GM12878 (cell line): ENCODE measurements around the gene LAT. TPM values are rescaled to one million over a fixed set of nuclear protein-coding genes. Genes with fewer than 3 reads are reported as not detected.

Experiments
- ATAC-seq: fragments of 200-7000 bp; cut with Tn5 transposase; 3 replicates; pipeline ENCODE4 v1.9.1; 2020; ENCODE audit warnings: mild to moderate bottlenecking, moderate library complexity
- BruUV-seq: library from RNA; stranded (reverse); fragments of 400-500 nt; replicated peaks from 2 replicates; lab custom pipeline; 2021; lab: Mats Ljungman, UMichigan
- CTCF ChIA-PET: fragments of 300-600 bp; sonication (Branson Sonifier 250); formaldehyde crosslinking; extraction: SDS; loops from one replicate; lab custom pipeline; 2021; ENCODE audit warnings: inconsistent platforms; lab: Yijun Ruan, JAX
- POLR2A ChIA-PET: fragments of 350-600 bp; formaldehyde crosslinking; extraction: SDS; loops from one replicate; lab custom pipeline; 2021; ENCODE audit warnings: inconsistent platforms; lab: Charles Lee
- RAD21 ChIA-PET: fragments of 300-600 bp; sonication (Branson Sonifier 250); formaldehyde crosslinking; loops from one replicate; lab custom pipeline; 2023; ENCODE audit warnings: antibody characterized with exemption; ENCODE audit not compliant: unreplicated experiment; lab: Charles Lee
- SMC1A ChIA-PET: fragments of 300-600 bp; sonication (Branson Sonifier 250); formaldehyde crosslinking; loops from one replicate; lab custom pipeline; 2023; ENCODE audit not compliant: unreplicated experiment, uncharacterized antibody; lab: Charles Lee
- DNase-seq: peaks from one replicate; pipeline ENCODE4 v3.0.0-alpha.2; 2011; ENCODE audit warnings: low read depth, low spot score
- FAIRE-seq: peaks from 3 replicates; lab custom pipeline; 2011; peaks lifted over from hg19 to GRCh38; lab: Jason Lieb, UNC
- H2AFZ ChIP-seq: 2 replicates; pipeline ENCODE4 v1.6.0; 2011; ENCODE audit warnings: low read depth, low read length, control low read depth; ENCODE audit not compliant: control insufficient read depth
- H3K27ac ChIP-seq: 2 replicates; pipeline ENCODE4 v1.5.1; 2011; ENCODE audit warnings: control low read depth; ENCODE audit not compliant: control insufficient read depth, insufficient read depth
- H3K27me3 ChIP-seq, 2 experiments: replicated peaks in 1 of 2; 2 replicates each; pipeline versions ENCODE4 v1.6.0 to v1.6.1; 2011; ENCODE audit warnings: low read length in 1 of 2; ENCODE audit not compliant: control insufficient read depth in 2 of 2, insufficient read depth in 2 of 2
- H3K36me3 ChIP-seq, 2 experiments: 2 replicates each; pipeline ENCODE4 v1.5.1; 2011; ENCODE audit warnings: low read length in 1 of 2; ENCODE audit not compliant: control insufficient read depth in 2 of 2, insufficient read depth in 2 of 2
- H3K4me1 ChIP-seq: 2 replicates; pipeline ENCODE4 v1.6.1; 2011; ENCODE audit warnings: mild to moderate bottlenecking, low read length, moderate library complexity, mixed read lengths; ENCODE audit not compliant: control insufficient read depth, insufficient read depth
- H3K4me2 ChIP-seq: 2 replicates; pipeline ENCODE4 v1.6.0; 2011; ENCODE audit warnings: control low read depth; ENCODE audit not compliant: control insufficient read depth, insufficient read depth
- H3K4me3 ChIP-seq: fragments of 200-600 bp; sonication (generic); 2 replicates; pipeline ENCODE4 v1.5.1; 2016
- H3K79me2 ChIP-seq: 2 replicates; pipeline ENCODE4 v1.6.0; 2011; ENCODE audit warnings: low read length; ENCODE audit not compliant: control insufficient read depth, insufficient read depth
- H3K9ac ChIP-seq: 2 replicates; pipeline ENCODE4 v1.8.0; 2011; ENCODE audit warnings: low read length, control low read depth, mixed read lengths; ENCODE audit not compliant: control insufficient read depth, insufficient read depth
- H3K9me3 ChIP-seq: replicated peaks from 3 replicates; pipeline ENCODE4 v1.5.1; 2011; ENCODE audit warnings: mild to moderate bottlenecking, low read length; ENCODE audit not compliant: control insufficient read depth, insufficient read depth
- H4K20me1 ChIP-seq: 2 replicates; pipeline ENCODE4 v1.6.0; 2011; ENCODE audit not compliant: control insufficient read depth, insufficient read depth
- CBFB ChIP-seq: IDR thresholded peaks from 2 replicates; pipeline ENCODE4 v1.6.1; 2016; ENCODE audit warnings: antibody characterized with exemption, low read depth
- EED ChIP-seq: sonication (generic); IDR thresholded peaks from 2 replicates; pipeline ENCODE4 v1.6.1; 2016; ENCODE audit warnings: antibody characterized with exemption, low read depth
- HDAC2 ChIP-seq: fragments of 200-600 bp; sonication (generic); IDR thresholded peaks from 2 replicates; pipeline ENCODE4 v1.6.1; 2017
- NR2F1 ChIP-seq: fragments of 450-650 bp; conservative IDR thresholded peaks from 2 replicates; pipeline ENCODE4 v1.6.1; 2017; ENCODE audit warnings: mild to moderate bottlenecking
- WGBS: methylation state at CpG from one replicate; pipeline ENCODE4 v1.1.6; 2016; ENCODE audit warnings: low lambda C conversion rate; ENCODE audit not compliant: insufficient replicate concordance, insufficient coverage; ENCODE audit errors: missing lambda C conversion rate; 5-methylcytosine and 5-hydroxymethylcytosine counted together
- in situ Hi-C: fragments of 300-500 bp; cut with MboI; formaldehyde crosslinking; loops from 9 replicates; pipeline ENCODE4 v1.14.3; 2018; ENCODE audit warnings: mixed read lengths
- intact Hi-C: fragments of 100-400 bp; cut with micrococcal nuclease; formaldehyde crosslinking; loops from one replicate; pipeline ENCODE4 v1.14.2; 2022; ENCODE audit not compliant: unreplicated experiment
- polyA plus RNA-seq, 11 experiments: library from polyadenylated mRNA; depleted of rRNA in 4 of 11; unstranded in 6 of 11; stranded (reverse) in 5 of 11; fragments of >200 nt; fragmentation: Nextera tagmentation in 4 of 11; fragmentation: Illumina TruSeq in 1 of 11; extraction: Ambion mirVana in 4 of 11; extraction: Trizol in 1 of 11; gene quantifications; 1 replicate in 1 of 11; 2 replicates in 10 of 11; pipeline versions ENCODE4 v1.2.1 to v1.2.3, GENCODE V29; 2011 to 2016; ENCODE audit warnings: inconsistent platforms in 2 of 11, missing spikeins in 2 of 11, low read depth in 1 of 11
- total RNA-seq, 4 experiments: library from RNA; depleted of rRNA in 3 of 4; stranded (reverse); fragments of >200 nt in 3 of 4; fragmentation: Illumina TruSeq in 1 of 4; extraction: Trizol in 1 of 4; gene quantifications; 2 replicates each; pipeline versions ENCODE4 v1.2.1 to v1.2.3, GENCODE V29; 2013 to 2021
- TF ChIP-seq, protein P1 (sequence below): fragments of 450-650 bp; IDR thresholded peaks from 2 replicates; pipeline ENCODE4 v1.6.1; 2014; ENCODE audit warnings: mild to moderate bottlenecking
- TF ChIP-seq, protein P2 (sequence below): IDR thresholded peaks from 2 replicates; pipeline ENCODE4 v1.6.1; 2012; ENCODE audit warnings: low read depth, low read length, improper control_type of control experiment
- TF ChIP-seq, protein P3 (sequence below): IDR thresholded peaks from 2 replicates; pipeline ENCODE4 v1.6.1; 2012; ENCODE audit warnings: mild to moderate bottlenecking, low read depth, low read length
- TF ChIP-seq, protein P4 (sequence below): fragments of 150-350 bp; IDR thresholded peaks from 2 replicates; pipeline ENCODE4 v1.6.1; 2016; ENCODE audit warnings: low read depth, low read length

LAT gene
- total and polyA plus RNA-seq, 10 of the 15 experiments (the other 5 are each of a cell fraction or from before 2014, with no cell fraction given): 0.39 to 6.9 (median 2.0) TPM

DNA sequence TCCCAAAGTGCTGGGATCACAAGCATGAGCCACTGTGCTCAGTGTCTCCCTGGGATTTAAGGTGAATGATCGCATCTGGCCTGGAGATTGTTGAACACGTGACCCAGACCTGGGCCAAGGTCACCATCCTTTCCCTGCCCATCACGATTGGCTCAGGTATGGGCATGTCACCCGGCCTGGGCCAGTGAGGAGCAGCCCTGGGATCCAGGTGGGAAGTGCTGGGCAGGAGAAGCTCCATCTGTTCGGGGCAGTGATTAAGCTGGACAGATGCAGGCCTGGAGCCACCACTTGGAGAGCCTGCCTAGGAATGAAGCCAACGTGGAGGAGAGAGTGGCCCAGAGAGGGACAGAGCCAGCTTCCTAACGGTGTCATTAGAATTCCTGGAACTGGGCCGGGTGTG, 6.8 kb downstream of the LAT start:
- ChIA-PET CTCF (no interaction called here), SMC1A (no interaction called here), POLR2A (no interaction called here), RAD21 (no interaction called here)
- FAIRE-seq: no peak
- Histone ChIP-seq H3K9ac (no peak overlapping the region), H3K36me3 (no peaks in the 10 kb centered on the region), H3K27ac (no peak overlapping the region), H4K20me1 (no peaks in the 10 kb centered on the region), H3K4me2 (no peak overlapping the region), H3K27me3 (no peaks in the 10 kb centered on the region), H3K4me1 (no peaks in the 10 kb centered on the region), H2AFZ (no peak overlapping the region), H3K9me3 (no peaks in the 10 kb centered on the region), H3K4me3 (no peak overlapping the region), H3K79me2 (no peaks in the 10 kb centered on the region)
- DNase-seq: no peak
- intact Hi-C loops (no loop called here), in situ Hi-C loops (no loop called here)
- 60% methylated on average over 8 of the region's 8 CpGs for WGBS
- ATAC-seq: no peak
- TF ChIP-seq, protein P1, sequence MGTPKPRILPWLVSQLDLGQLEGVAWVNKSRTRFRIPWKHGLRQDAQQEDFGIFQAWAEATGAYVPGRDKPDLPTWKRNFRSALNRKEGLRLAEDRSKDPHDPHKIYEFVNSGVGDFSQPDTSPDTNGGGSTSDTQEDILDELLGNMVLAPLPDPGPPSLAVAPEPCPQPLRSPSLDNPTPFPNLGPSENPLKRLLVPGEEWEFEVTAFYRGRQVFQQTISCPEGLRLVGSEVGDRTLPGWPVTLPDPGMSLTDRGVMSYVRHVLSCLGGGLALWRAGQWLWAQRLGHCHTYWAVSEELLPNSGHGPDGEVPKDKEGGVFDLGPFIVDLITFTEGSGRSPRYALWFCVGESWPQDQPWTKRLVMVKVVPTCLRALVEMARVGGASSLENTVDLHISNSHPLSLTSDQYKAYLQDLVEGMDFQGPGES: no peak
- TF ChIP-seq, protein P2, sequence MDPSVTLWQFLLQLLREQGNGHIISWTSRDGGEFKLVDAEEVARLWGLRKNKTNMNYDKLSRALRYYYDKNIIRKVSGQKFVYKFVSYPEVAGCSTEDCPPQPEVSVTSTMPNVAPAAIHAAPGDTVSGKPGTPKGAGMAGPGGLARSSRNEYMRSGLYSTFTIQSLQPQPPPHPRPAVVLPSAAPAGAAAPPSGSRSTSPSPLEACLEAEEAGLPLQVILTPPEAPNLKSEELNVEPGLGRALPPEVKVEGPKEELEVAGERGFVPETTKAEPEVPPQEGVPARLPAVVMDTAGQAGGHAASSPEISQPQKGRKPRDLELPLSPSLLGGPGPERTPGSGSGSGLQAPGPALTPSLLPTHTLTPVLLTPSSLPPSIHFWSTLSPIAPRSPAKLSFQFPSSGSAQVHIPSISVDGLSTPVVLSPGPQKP: no peak
- no TSS peak for BruUV-seq

DNA sequence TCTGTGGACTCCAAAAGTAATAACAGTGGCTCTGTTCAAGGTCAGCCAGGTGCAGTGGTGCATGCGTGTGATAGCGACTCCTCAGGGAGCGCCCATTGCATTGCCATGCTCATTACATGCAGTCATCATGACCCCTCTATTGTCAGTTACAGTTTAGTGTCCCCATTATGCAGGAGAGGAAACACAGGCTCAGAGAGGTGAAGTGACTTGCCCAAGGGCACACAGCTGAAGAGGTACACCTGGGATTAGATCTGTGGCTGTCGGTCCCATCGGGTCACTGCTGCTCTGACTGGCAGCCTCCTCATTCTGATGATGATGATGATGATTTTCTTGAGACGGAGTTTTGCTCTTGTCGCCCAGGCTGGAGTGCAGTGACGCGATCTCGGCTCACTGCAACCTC, 7.6 kb downstream of the LAT start:
- ChIA-PET CTCF (interaction anchor here (0.6 kb wide), 1 partner anchor 134 kb away, joined by 3 read pairs; no protein-coding TSS in a partner anchor), SMC1A (no interaction called here), RAD21 (no interaction called here), POLR2A (no interaction called here)
- Histone ChIP-seq H2AFZ (no peak overlapping the region), H3K79me2 (no peaks in the 10 kb centered on the region), H3K9ac (no peak overlapping the region), H4K20me1 (no peaks in the 10 kb centered on the region), H3K27ac (no peak overlapping the region), H3K4me3 (no peak overlapping the region), H3K36me3 (no peaks in the 10 kb centered on the region), H3K27me3 (no peaks in the 10 kb centered on the region), H3K4me1 (no peaks in the 10 kb centered on the region), H3K9me3 (no peaks in the 10 kb centered on the region), H3K4me2 (no peak overlapping the region)
- in situ Hi-C loops: no loop called here
- FAIRE-seq: no peak
- BruUV-seq: no TSS peak
- no peak for TF ChIP-seq EED
- TF ChIP-seq, protein P3, sequence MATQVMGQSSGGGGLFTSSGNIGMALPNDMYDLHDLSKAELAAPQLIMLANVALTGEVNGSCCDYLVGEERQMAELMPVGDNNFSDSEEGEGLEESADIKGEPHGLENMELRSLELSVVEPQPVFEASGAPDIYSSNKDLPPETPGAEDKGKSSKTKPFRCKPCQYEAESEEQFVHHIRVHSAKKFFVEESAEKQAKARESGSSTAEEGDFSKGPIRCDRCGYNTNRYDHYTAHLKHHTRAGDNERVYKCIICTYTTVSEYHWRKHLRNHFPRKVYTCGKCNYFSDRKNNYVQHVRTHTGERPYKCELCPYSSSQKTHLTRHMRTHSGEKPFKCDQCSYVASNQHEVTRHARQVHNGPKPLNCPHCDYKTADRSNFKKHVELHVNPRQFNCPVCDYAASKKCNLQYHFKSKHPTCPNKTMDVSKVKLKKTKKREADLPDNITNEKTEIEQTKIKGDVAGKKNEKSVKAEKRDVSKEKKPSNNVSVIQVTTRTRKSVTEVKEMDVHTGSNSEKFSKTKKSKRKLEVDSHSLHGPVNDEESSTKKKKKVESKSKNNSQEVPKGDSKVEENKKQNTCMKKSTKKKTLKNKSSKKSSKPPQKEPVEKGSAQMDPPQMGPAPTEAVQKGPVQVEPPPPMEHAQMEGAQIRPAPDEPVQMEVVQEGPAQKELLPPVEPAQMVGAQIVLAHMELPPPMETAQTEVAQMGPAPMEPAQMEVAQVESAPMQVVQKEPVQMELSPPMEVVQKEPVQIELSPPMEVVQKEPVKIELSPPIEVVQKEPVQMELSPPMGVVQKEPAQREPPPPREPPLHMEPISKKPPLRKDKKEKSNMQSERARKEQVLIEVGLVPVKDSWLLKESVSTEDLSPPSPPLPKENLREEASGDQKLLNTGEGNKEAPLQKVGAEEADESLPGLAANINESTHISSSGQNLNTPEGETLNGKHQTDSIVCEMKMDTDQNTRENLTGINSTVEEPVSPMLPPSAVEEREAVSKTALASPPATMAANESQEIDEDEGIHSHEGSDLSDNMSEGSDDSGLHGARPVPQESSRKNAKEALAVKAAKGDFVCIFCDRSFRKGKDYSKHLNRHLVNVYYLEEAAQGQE: no peak
- no peak for TF ChIP-seq CBFB
- TF ChIP-seq, protein P4, sequence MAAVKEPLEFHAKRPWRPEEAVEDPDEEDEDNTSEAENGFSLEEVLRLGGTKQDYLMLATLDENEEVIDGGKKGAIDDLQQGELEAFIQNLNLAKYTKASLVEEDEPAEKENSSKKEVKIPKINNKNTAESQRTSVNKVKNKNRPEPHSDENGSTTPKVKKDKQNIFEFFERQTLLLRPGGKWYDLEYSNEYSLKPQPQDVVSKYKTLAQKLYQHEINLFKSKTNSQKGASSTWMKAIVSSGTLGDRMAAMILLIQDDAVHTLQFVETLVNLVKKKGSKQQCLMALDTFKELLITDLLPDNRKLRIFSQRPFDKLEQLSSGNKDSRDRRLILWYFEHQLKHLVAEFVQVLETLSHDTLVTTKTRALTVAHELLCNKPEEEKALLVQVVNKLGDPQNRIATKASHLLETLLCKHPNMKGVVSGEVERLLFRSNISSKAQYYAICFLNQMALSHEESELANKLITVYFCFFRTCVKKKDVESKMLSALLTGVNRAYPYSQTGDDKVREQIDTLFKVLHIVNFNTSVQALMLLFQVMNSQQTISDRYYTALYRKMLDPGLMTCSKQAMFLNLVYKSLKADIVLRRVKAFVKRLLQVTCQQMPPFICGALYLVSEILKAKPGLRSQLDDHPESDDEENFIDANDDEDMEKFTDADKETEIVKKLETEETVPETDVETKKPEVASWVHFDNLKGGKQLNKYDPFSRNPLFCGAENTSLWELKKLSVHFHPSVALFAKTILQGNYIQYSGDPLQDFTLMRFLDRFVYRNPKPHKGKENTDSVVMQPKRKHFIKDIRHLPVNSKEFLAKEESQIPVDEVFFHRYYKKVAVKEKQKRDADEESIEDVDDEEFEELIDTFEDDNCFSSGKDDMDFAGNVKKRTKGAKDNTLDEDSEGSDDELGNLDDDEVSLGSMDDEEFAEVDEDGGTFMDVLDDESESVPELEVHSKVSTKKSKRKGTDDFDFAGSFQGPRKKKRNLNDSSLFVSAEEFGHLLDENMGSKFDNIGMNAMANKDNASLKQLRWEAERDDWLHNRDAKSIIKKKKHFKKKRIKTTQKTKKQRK: no peak
- no peak for TF ChIP-seq HDAC2
- TF ChIP-seq NR2F1: no peak
- intact Hi-C loops: no loop called here
- no peak for ATAC-seq
- WGBS: 86% methylated on average over 10 of the region's 10 CpGs
- DNase-seq: no peak
